IMR-90 (cell line): Measurements from ENCODE around the gene SMKR1. TPM values are rescaled to one million over a fixed set of nuclear protein-coding genes. Genes with fewer than 3 reads are reported as not detected.

ENCODE experiments used
- ATAC-seq: fragments of 200-7000 bp; cut with Tn5 transposase; 2 replicates; pipeline ENCODE4 v1.9.1; 2020; ENCODE audit warnings: low read depth, mild to moderate bottlenecking, moderate library complexity
- BruUV-seq: library from RNA; stranded (reverse); fragments of 400-500 nt; replicated peaks from 2 replicates; lab custom pipeline; 2021; lab: Mats Ljungman, UMichigan
- CTCF ChIA-PET: fragments of 300-600 bp; formaldehyde crosslinking; extraction: SDS; loops from one replicate; lab custom pipeline; 2021; ENCODE audit warnings: antibody characterized with exemption; lab: Yijun Ruan, JAX
- POLR2A ChIA-PET: fragments of 300-600 bp; sonication (Branson Sonifier 250); formaldehyde crosslinking; loops from one replicate; lab custom pipeline; 2022; ENCODE audit warnings: antibody characterized with exemption; ENCODE audit not compliant: unreplicated experiment; lab: Charles Lee
- DNase-seq: peaks from one replicate; pipeline ENCODE4 v3.0.0; 2013
- H2AFZ ChIP-seq: replicated peaks from 2 replicates; pipeline ENCODE3; 2013; ENCODE audit warnings: low read length, mild to moderate bottlenecking; ENCODE audit not compliant: poor library complexity
- H2AK5ac ChIP-seq: 2 replicates; pipeline ENCODE4 v1.6.1; 2013; ENCODE audit warnings: low read depth, low read length, inconsistent platforms
- H2AK9ac ChIP-seq: replicated peaks from 2 replicates; pipeline ENCODE3; 2013; ENCODE audit warnings: mild to moderate bottlenecking, low read depth, low read length, moderate library complexity; ENCODE audit not compliant: poor library complexity
- H2BK120ac ChIP-seq: 2 replicates; pipeline ENCODE4 v1.6.1; 2013; ENCODE audit warnings: low read depth, low read length, inconsistent platforms
- H2BK15ac ChIP-seq: 3 replicates; pipeline ENCODE4 v1.6.1; 2013; ENCODE audit warnings: low read depth, low read length, inconsistent platforms
- H2BK20ac ChIP-seq: 2 replicates; pipeline ENCODE4 v1.6.1; 2013; ENCODE audit warnings: low read depth, mild to moderate bottlenecking, inconsistent platforms, low read length, moderate library complexity
- H2BK5ac ChIP-seq: 2 replicates; pipeline ENCODE4 v1.6.1; 2013; ENCODE audit warnings: mild to moderate bottlenecking, low read depth, low read length, inconsistent platforms; ENCODE audit not compliant: poor library complexity, severe bottlenecking
- H3K14ac ChIP-seq: replicated peaks from 2 replicates; pipeline ENCODE4 v1.6.1; 2013; ENCODE audit warnings: low read depth, low read length, inconsistent platforms
- H3K18ac ChIP-seq: 2 replicates; pipeline ENCODE4 v1.6.1; 2013; ENCODE audit warnings: low read depth, low read length, control low read depth
- H3K23ac ChIP-seq: 2 replicates; pipeline ENCODE4 v1.6.1; 2013; ENCODE audit warnings: low read depth, low read length, inconsistent platforms
- H3K27ac ChIP-seq: 2 replicates; pipeline ENCODE4 v1.5.1; 2013; ENCODE audit warnings: mild to moderate bottlenecking, control low read depth, low read length; ENCODE audit not compliant: insufficient read depth
- H3K27me3 ChIP-seq: 2 replicates; pipeline ENCODE4 v1.6.1; 2013; ENCODE audit warnings: low read length; ENCODE audit not compliant: control insufficient read depth, insufficient read depth
- H3K36me3 ChIP-seq: 2 replicates; pipeline ENCODE4 v1.6.1; 2013; ENCODE audit warnings: low read length, mixed read lengths; ENCODE audit not compliant: control insufficient read depth, insufficient read depth
- H3K4ac ChIP-seq: 2 replicates; pipeline ENCODE4 v1.6.1; 2013; ENCODE audit warnings: low read depth, low read length, inconsistent platforms
- H3K4me1 ChIP-seq: 2 replicates; pipeline ENCODE4 v1.6.1; 2013; ENCODE audit warnings: low read length, mixed read lengths; ENCODE audit not compliant: control insufficient read depth, insufficient read depth
- H3K4me2 ChIP-seq: 2 replicates; pipeline ENCODE4 v1.6.1; 2013; ENCODE audit warnings: low read depth, mild to moderate bottlenecking, control low read depth, low read length, moderate library complexity
- H3K4me3 ChIP-seq: 2 replicates; pipeline ENCODE4 v1.5.1; 2013; ENCODE audit warnings: low read depth, mild to moderate bottlenecking, control low read depth, low read length, moderate library complexity; ENCODE audit not compliant: insufficient read depth
- H3K56ac ChIP-seq: 2 replicates; pipeline ENCODE4 v1.6.1; 2013; ENCODE audit warnings: low read length, inconsistent platforms; ENCODE audit not compliant: insufficient read depth; ENCODE audit errors: extremely low read depth
- H3K79me1 ChIP-seq, 2 experiments: 2 replicates each; pipeline ENCODE4 v1.6.1; 2013; ENCODE audit warnings: low read length in 2 of 2, inconsistent platforms in 1 of 2, low read depth in 1 of 2
- H3K9ac ChIP-seq: 2 replicates; pipeline ENCODE4 v1.6.1; 2013; ENCODE audit warnings: low read depth, low read length, control low read depth
- H3K9me1 ChIP-seq: 2 replicates; pipeline ENCODE4 v1.6.1; 2013; ENCODE audit warnings: low read length, inconsistent platforms; ENCODE audit not compliant: insufficient read depth
- H3K9me3 ChIP-seq: 2 replicates; pipeline ENCODE4 v1.6.1; 2013; ENCODE audit warnings: low read length; ENCODE audit not compliant: control insufficient read depth, insufficient read depth
- H4K20me1 ChIP-seq: 2 replicates; pipeline ENCODE4 v1.6.1; 2013; ENCODE audit warnings: low read length, inconsistent platforms; ENCODE audit not compliant: insufficient read depth
- H4K5ac ChIP-seq: 2 replicates; pipeline ENCODE4 v1.6.1; 2013; ENCODE audit warnings: mild to moderate bottlenecking, low read depth, low read length, control low read depth
- H4K8ac ChIP-seq, 2 experiments: 2 replicates each; pipeline ENCODE4 v1.6.1; 2013; ENCODE audit warnings: low read depth in 2 of 2, low read length in 2 of 2, control low read depth in 1 of 2, inconsistent platforms in 1 of 2
- H4K91ac ChIP-seq: 2 replicates; pipeline ENCODE4 v1.6.1; 2013; ENCODE audit warnings: low read depth, low read length, inconsistent platforms; ENCODE audit not compliant: insufficient read depth
- BHLHE40 ChIP-seq: fragments of 150-350 bp; IDR thresholded peaks from 2 replicates; pipeline ENCODE4 v1.6.1; 2016; ENCODE audit warnings: mild to moderate bottlenecking, low read depth, low read length
- CEBPB ChIP-seq: IDR thresholded peaks from 2 replicates; pipeline ENCODE4 v1.6.1; 2012; ENCODE audit warnings: low read depth, low read length, improper control_type of control experiment
- CHD1 ChIP-seq: IDR thresholded peaks from 2 replicates; pipeline ENCODE4 v1.6.1; 2012; ENCODE audit warnings: low read depth, low read length, improper control_type of control experiment
- CTCF ChIP-seq: conservative IDR thresholded peaks from 2 replicates; pipeline ENCODE4 v1.5.1; 2012; ENCODE audit warnings: mild to moderate bottlenecking, low read depth, low read length, improper control_type of control experiment
- FOS ChIP-seq: fragments of 150-350 bp; IDR thresholded peaks from 2 replicates; pipeline ENCODE4 v1.6.1; 2016; ENCODE audit warnings: low read depth, low read length
- MAZ ChIP-seq: IDR thresholded peaks from 2 replicates; pipeline ENCODE4 v1.6.1; 2012; ENCODE audit warnings: low read depth, mild to moderate bottlenecking, low read length, improper control_type of control experiment, moderate library complexity, borderline replicate concordance
- MXI1 ChIP-seq: IDR thresholded peaks from 2 replicates; pipeline ENCODE4 v1.6.1; 2012; ENCODE audit warnings: low read depth, mild to moderate bottlenecking, low read length, moderate library complexity, borderline replicate concordance
- POLR2A ChIP-seq: IDR thresholded peaks from 2 replicates; pipeline ENCODE4 v1.6.1; 2012; ENCODE audit warnings: mild to moderate bottlenecking, low read depth, low read length
- RAD21 ChIP-seq: IDR thresholded peaks from 2 replicates; pipeline ENCODE4 v1.6.1; 2012; ENCODE audit warnings: low read length, improper control_type of control experiment
- RCOR1 ChIP-seq: IDR thresholded peaks from 2 replicates; pipeline ENCODE4 v1.6.1; 2012; ENCODE audit warnings: mild to moderate bottlenecking, low read length, improper control_type of control experiment; ENCODE audit not compliant: insufficient replicate concordance
- RFX5 ChIP-seq: IDR thresholded peaks from 2 replicates; pipeline ENCODE4 v1.8.0; 2012; ENCODE audit warnings: low read depth, mild to moderate bottlenecking, low read length, moderate library complexity
- SMC3 ChIP-seq: fragments of 150-350 bp; IDR thresholded peaks from 2 replicates; pipeline ENCODE4 v1.6.1; 2016; ENCODE audit warnings: low read depth, mild to moderate bottlenecking, antibody characterized with exemption, low read length, moderate library complexity
- WGBS, 2 experiments: methylation state at CpG; one replicate each; pipeline versions ENCODE4 v1.1.5 to v1.1.7; 2013; ENCODE audit warnings: missing lambda C conversion rate in 2 of 2; ENCODE audit not compliant: insufficient read length in 1 of 2; ENCODE audit errors: extremely low coverage in 2 of 2; 5-methylcytosine and 5-hydroxymethylcytosine counted together
- dilution Hi-C: fragments of 300-500 bp; cut with HindIII; formaldehyde crosslinking; loops from one replicate; pipeline ENCODE4 v1.14.3; 2018; ENCODE audit warnings: low sequenced_read_pairs; ENCODE audit not compliant: unreplicated experiment
- in situ Hi-C: fragments of 300-500 bp; cut with MboI; formaldehyde crosslinking; loops from 3 replicates; pipeline ENCODE4 v1.14.3; 2019; ENCODE audit warnings: low sequenced_read_pairs, inconsistent platforms, mixed read lengths
- intact Hi-C: fragments of 100-400 bp; cut with micrococcal nuclease; formaldehyde crosslinking; loops from 2 replicates; pipeline ENCODE4 v1.10.0; 2022
- polyA plus RNA-seq, 3 experiments: library from polyadenylated mRNA; depleted of rRNA; stranded (reverse); fragments of >200 nt; gene quantifications; 2 replicates each; pipeline ENCODE4 v1.2.3, GENCODE V29; 2012; ENCODE audit warnings: low replicate concordance in 1 of 3
- total RNA-seq: library from RNA; depleted of rRNA; stranded (reverse); fragments of >200 nt; gene quantifications from 2 replicates; pipeline ENCODE4 v1.2.3, GENCODE V29; 2012
- TF ChIP-seq, protein P1 (sequence below): fragments of 150-350 bp; IDR thresholded peaks from 2 replicates; pipeline ENCODE4 v1.6.1; 2017; ENCODE audit warnings: mild to moderate bottlenecking, antibody characterized with exemption, low read length, low read depth
- TF ChIP-seq, protein P2 (sequence below): fragments of 150-350 bp; IDR thresholded peaks from 2 replicates; pipeline ENCODE4 v1.6.1; 2016; ENCODE audit warnings: low read depth, mild to moderate bottlenecking, low read length, moderate library complexity, borderline replicate concordance

Gene SMKR1
- total and polyA plus RNA-seq, 2 of the 4 experiments (the other 2 are of a cell fraction) = 0.26 TPM; not detected in 1

- Histone ChIP-seq H3K4me3 (no peak overlapping the region), H2AK9ac (no peak overlapping the region), H3K18ac (no peak overlapping the region), H3K9ac (no peak overlapping the region), H3K14ac (no peak overlapping the region), H3K56ac (no peak overlapping the region), H2BK5ac (no peak overlapping the region), H3K4me2 (no peak overlapping the region), H3K36me3 (no peaks in the 10 kb centered on the region), H2AK5ac (no peak overlapping the region), H2AFZ (no peak overlapping the region), H2BK20ac (no peak overlapping the region), H3K9me1 (no peaks in the 10 kb centered on the region), H3K9me3 (no peaks in the 10 kb centered on the region), H3K79me1 (no peaks in the 10 kb centered on the region), H2BK15ac (no peak overlapping the region), H4K5ac (no peak overlapping the region), H3K27me3 (peaks cover 34% of the 10 kb centered on the region), H3K23ac (no peak overlapping the region), H4K91ac (no peak overlapping the region), H4K20me1 (no peaks in the 10 kb centered on the region), H3K4me1 (no peaks in the 10 kb centered on the region), H3K27ac (no peak overlapping the region), H3K4ac (no peak overlapping the region), H4K8ac (no peak overlapping the region), H2BK120ac (no peak overlapping the region)
- BruUV-seq = no TSS peak
- no CpG with 5 or more reads among the region's 4 CpGs for whole genome bisulfite sequencing, 2 experiments
- ChIA-PET POLR2A (no interaction called here), CTCF (no interaction called here)
- ATAC-seq = no peak
- DNase-seq = no peak
- dilution Hi-C loops = no loop called here
- TF ChIP-seq, protein P1, sequence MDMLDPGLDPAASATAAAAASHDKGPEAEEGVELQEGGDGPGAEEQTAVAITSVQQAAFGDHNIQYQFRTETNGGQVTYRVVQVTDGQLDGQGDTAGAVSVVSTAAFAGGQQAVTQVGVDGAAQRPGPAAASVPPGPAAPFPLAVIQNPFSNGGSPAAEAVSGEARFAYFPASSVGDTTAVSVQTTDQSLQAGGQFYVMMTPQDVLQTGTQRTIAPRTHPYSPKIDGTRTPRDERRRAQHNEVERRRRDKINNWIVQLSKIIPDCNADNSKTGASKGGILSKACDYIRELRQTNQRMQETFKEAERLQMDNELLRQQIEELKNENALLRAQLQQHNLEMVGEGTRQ = no peak
- TF ChIP-seq RAD21 (no peak), CEBPB (no peak), CTCF (no peak), MXI1 (no peak), MAZ (no peak), BHLHE40 (no peak), FOS (no peak), RCOR1 (no peak), RFX5 (no peak), SMC3 (no peak), CHD1 (no peak), POLR2A (no peak)
- TF ChIP-seq, protein P2, sequence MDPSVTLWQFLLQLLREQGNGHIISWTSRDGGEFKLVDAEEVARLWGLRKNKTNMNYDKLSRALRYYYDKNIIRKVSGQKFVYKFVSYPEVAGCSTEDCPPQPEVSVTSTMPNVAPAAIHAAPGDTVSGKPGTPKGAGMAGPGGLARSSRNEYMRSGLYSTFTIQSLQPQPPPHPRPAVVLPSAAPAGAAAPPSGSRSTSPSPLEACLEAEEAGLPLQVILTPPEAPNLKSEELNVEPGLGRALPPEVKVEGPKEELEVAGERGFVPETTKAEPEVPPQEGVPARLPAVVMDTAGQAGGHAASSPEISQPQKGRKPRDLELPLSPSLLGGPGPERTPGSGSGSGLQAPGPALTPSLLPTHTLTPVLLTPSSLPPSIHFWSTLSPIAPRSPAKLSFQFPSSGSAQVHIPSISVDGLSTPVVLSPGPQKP = no peak
- in situ Hi-C loops = no loop called here
- intact Hi-C loops = no loop called here
Measured at GRCh38 chr7:129515381-129515780, 13.1 kb downstream of the SMKR1 start.
